ENCODE measurements around the gene KLHL4.

DNA sequence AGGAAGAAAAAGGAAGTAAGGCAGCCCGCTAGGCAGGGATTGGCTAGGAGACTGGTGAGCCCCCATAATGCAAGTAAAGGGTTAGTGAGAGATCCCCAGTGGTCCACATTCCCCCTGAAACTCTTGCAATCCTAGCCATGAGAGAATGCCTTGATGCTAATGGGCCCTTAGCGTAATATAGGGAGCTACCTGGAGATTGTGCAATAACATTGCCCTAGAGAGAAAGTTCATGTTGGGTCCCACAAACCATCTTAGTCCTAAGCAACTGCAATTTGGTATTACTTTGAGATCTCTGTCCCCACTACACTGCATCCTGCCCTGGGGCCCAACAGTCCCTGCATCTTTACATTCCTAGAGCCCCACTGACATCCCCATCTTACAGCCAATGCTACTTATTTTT lies 188.5 kb downstream of the KLHL4 start:
- TF ChIP-seq SUZ12 (IDR thresholded peaks at IDR 0.05; ENCODE audit: extremely low read depth, insufficient read depth, insufficient read length): no peak
- TF ChIP-seq YY1 (IDR thresholded peaks at IDR 0.05; ENCODE audit: insufficient read depth, insufficient read length): no peak

All from NT2/D1 (cell line).